Amniotic stem cell (primary cell): ENCODE results near the gene ZNF385C.
"Not testable (repeated sequence)": the region's sequence is repeated elsewhere in the genome, so short reads cannot be mapped to it uniquely, and the experiment has no call there.

Experiments
- DNase-seq: peaks from one replicate; lab custom pipeline; 2025; lab: John Stamatoyannopoulos, UW

ZNF385C gene

GRCh38 chr17:42050393-42051012 is 47.8 kb downstream of the ZNF385C start, which contains the start of gene C17orf113:
Gene C17orf113 (minus strand): TSS chr17:42050601. CDS start chr17:42043376, 7,225 bp downstream.
- no peak for DNase-seq

GRCh38 chr17:42049834-42050392 is 48.4 kb downstream of the ZNF385C start:
- DNase-seq = no peak

- no peak for DNase-seq
These were observed 50.9 kb downstream of the ZNF385C start for GRCh38 chr17:42047343-42047742.

GRCh38 chr17:42045719-42046118 is 52.6 kb downstream of the ZNF385C start:
- DNase-seq = no peak

GRCh38 chr17:42042598-42043319 is 55.5 kb downstream of the ZNF385C start:
- no peak for DNase-seq

- DNase-seq = no peak
These were observed 56.7 kb downstream of the ZNF385C start for GRCh38 chr17:42041619-42042018.

- no peak for DNase-seq
These were observed 57.5 kb downstream of the ZNF385C start for GRCh38 chr17:42040818-42041217.

GRCh38 chr17:42039794-42040763 is 58.2 kb downstream of the ZNF385C start:
- no peak for DNase-seq

GRCh38 chr17:42038221-42038973 is 59.9 kb downstream of the ZNF385C start:
- DNase-seq = no peak

- DNase-seq = no peak
These were observed 64.2 kb downstream of the ZNF385C start for GRCh38 chr17:42034059-42034458.

- no peak for DNase-seq
These were observed 66.7 kb downstream of the ZNF385C start for GRCh38 chr17:42031584-42031983.

- no peak for DNase-seq
These were observed 69.5 kb downstream of the ZNF385C start for GRCh38 chr17:42028791-42029127.

- no peak for DNase-seq
These were observed 70.1 kb downstream of the ZNF385C start for GRCh38 chr17:42027961-42028790.

GRCh38 chr17:42027590-42027889 is 70.7 kb downstream of the ZNF385C start:
- no peak for DNase-seq

- DNase-seq = no peak
These were observed 71.2 kb downstream of the ZNF385C start for GRCh38 chr17:42026857-42027589.

- no peak for DNase-seq
These were observed 72.3 kb downstream of the ZNF385C start for GRCh38 chr17:42025936-42026335.

- DNase-seq = no peak
These were observed 73.1 kb downstream of the ZNF385C start for GRCh38 chr17:42025191-42025579.

GRCh38 chr17:42023524-42024349 is 74.5 kb downstream of the ZNF385C start:
- no peak for DNase-seq

- not testable (repeated sequence) for DNase-seq
These were observed 77.4 kb downstream of the ZNF385C start for GRCh38 chr17:42020845-42021244.
